ENCODE measurements around the gene HMCN2. TPM values are rescaled to one million over a fixed set of nuclear protein-coding genes. Genes with fewer than 3 reads are reported as not detected.
"Not testable (repeated sequence)": the region's sequence is repeated elsewhere in the genome, so short reads cannot be mapped to it uniquely, and the experiment has no call there.

HMCN2 gene
- total RNA-seq, 6 donors from 2014 or later, result 0.76 to 7.3 (median 1.5) TPM

- Histone ChIP-seq H3K4me3 (no peak overlapping the region), H3K27ac (no peak overlapping the region), H3K27me3 (no peaks in the 10 kb centered on the region), H3K9me3 (no peaks in the 10 kb centered on the region), H3K36me3 (no peaks in the 10 kb centered on the region), H3K4me1 (peaks cover 0 to 1% (median under 1%) of the 10 kb centered on the region in 4 donors)
- peak in 1 of 2 donors; percentile 56 for ATAC-seq (ENCODE audit: low FRiP score in 2 of 2)
- TF ChIP-seq POLR2A (IDR thresholded peaks at IDR 0.05) (no peak), POLR2AphosphoS5 (IDR thresholded peaks at IDR 0.05) (no peak), CTCF (IDR thresholded peaks at IDR 0.05) (no peak)
- no peak for DNase-seq
- WGBS, 2 donors, result 93 to 94% methylated on average over 3 to 9 of the region's 11 CpGs
Observed at GRCh38 chr9:130276955-130277354, 11.4 kb downstream of the HMCN2 start.

GRCh38 chr9:130277525-130277924 is 12.0 kb downstream of the HMCN2 start:
- not testable (repeated sequence) for ATAC-seq (ENCODE audit: low FRiP score in 2 of 2); H3K4me1 ChIP-seq; H3K36me3 ChIP-seq; H3K27ac ChIP-seq; H3K9me3 ChIP-seq; H3K4me3 ChIP-seq; DNase-seq; H3K27me3 ChIP-seq
- 96 to 100% methylated on average over 1 of the region's 1 CpG for WGBS, 2 donors

GRCh38 chr9:130283539-130284248 is 18.1 kb downstream of the HMCN2 start:
- peaks cover 7 to 30% (median 22%) of the 10 kb centered on the region in 4 donors for H3K4me1 ChIP-seq
- DNase-seq, result no peak
- no peaks in the 10 kb centered on the region for H3K9me3 ChIP-seq
- H3K36me3 ChIP-seq, result no peaks in the 10 kb centered on the region
- WGBS, 2 donors, result 74 to 84% methylated on average over 4 of the region's 4 CpGs
- H3K4me3 ChIP-seq, result no peak overlapping the region
- H3K27me3 ChIP-seq, result no peaks in the 10 kb centered on the region
- no peak for TF ChIP-seq POLR2AphosphoS5 (IDR thresholded peaks at IDR 0.05)
- no peak for TF ChIP-seq POLR2A (IDR thresholded peaks at IDR 0.05)
- TF ChIP-seq CTCF (IDR thresholded peaks at IDR 0.05), result no peak
- TF ChIP-seq EP300 (IDR thresholded peaks at IDR 0.05), result no peak
- H3K27ac ChIP-seq, result no peak overlapping the region
- ATAC-seq (ENCODE audit: low FRiP score in 2 of 2), result no peak

GRCh38 chr9:130284249-130284625 is 18.7 kb downstream of the HMCN2 start:
- no peak for TF ChIP-seq EP300 (IDR thresholded peaks at IDR 0.05)
- no peak for TF ChIP-seq POLR2A (IDR thresholded peaks at IDR 0.05)
- TF ChIP-seq POLR2AphosphoS5 (IDR thresholded peaks at IDR 0.05), result no peak
- no peak for TF ChIP-seq CTCF (IDR thresholded peaks at IDR 0.05)
- DNase-seq, result no peak
- H3K27ac ChIP-seq, result no peak overlapping the region
- H3K4me3 ChIP-seq, result no peak overlapping the region
- WGBS, 2 donors, result 76 to 81% methylated on average over 10 of the region's 10 CpGs
- ATAC-seq (ENCODE audit: low FRiP score in 2 of 2), result no peak
- H3K4me1 ChIP-seq, result peaks cover 9 to 33% (median 22%) of the 10 kb centered on the region in 4 donors
- H3K27me3 ChIP-seq, result no peaks in the 10 kb centered on the region
- no peaks in the 10 kb centered on the region for H3K36me3 ChIP-seq
- H3K9me3 ChIP-seq, result no peaks in the 10 kb centered on the region

GRCh38 chr9:130284690-130285089 is 19.1 kb downstream of the HMCN2 start:
- no peak overlapping the region for H3K27ac ChIP-seq
- 94% methylated on average over 7 of the region's 7 CpGs for WGBS, 2 donors
- no peak for TF ChIP-seq EP300 (IDR thresholded peaks at IDR 0.05)
- TF ChIP-seq CTCF (IDR thresholded peaks at IDR 0.05), result no peak
- TF ChIP-seq POLR2AphosphoS5 (IDR thresholded peaks at IDR 0.05), result no peak
- TF ChIP-seq POLR2A (IDR thresholded peaks at IDR 0.05), result no peak
- ATAC-seq (ENCODE audit: low FRiP score in 2 of 2) (no peak), DNase-seq (no peak)
- H3K4me1 ChIP-seq, result peaks cover 12 to 33% (median 24%) of the 10 kb centered on the region in 4 donors
- no peaks in the 10 kb centered on the region for H3K36me3 ChIP-seq
- no peaks in the 10 kb centered on the region for H3K27me3 ChIP-seq
- no peak overlapping the region for H3K4me3 ChIP-seq
- no peaks in the 10 kb centered on the region for H3K9me3 ChIP-seq

Measured in upper lobe of left lung (tissue), 6 donors.